Chondrocyte (in vitro differentiated cells): Measurements from ENCODE around the gene ARFGEF2. TPM values are rescaled to one million over a fixed set of nuclear protein-coding genes. Genes with fewer than 3 reads are reported as not detected.

ENCODE experiments used
- DNase-seq: peaks from one replicate; pipeline ENCODE4 v3.0.0; 2021; ENCODE audit warnings: mixed read lengths, low spot score
- H3K27ac Mint-ChIP-seq: one replicate; pipeline ENCODE4 v1.8.0; 2021; ENCODE audit warnings: mild to moderate bottlenecking, moderate library complexity, mixed read lengths; ENCODE audit not compliant: unreplicated experiment
- H3K27me3 Mint-ChIP-seq: 2 replicates; pipeline ENCODE4 v1.8.0; 2021; ENCODE audit warnings: low read depth, mixed read lengths
- H3K36me3 Mint-ChIP-seq: 2 replicates; pipeline ENCODE4 v1.8.0; 2021; ENCODE audit warnings: low read depth, mixed read lengths
- H3K4me1 Mint-ChIP-seq: 2 replicates; pipeline ENCODE4 v1.8.0; 2021; ENCODE audit warnings: low read depth, mild to moderate bottlenecking, mixed read lengths
- H3K4me3 Mint-ChIP-seq: one replicate; pipeline ENCODE4 v1.8.0; 2021; ENCODE audit warnings: mild to moderate bottlenecking, moderate library complexity, mixed read lengths; ENCODE audit not compliant: unreplicated experiment
- H3K9me3 Mint-ChIP-seq: 2 replicates; pipeline ENCODE4 v1.8.0; 2021; ENCODE audit warnings: low read depth, mixed read lengths
- CTCF ChIP-seq: fragments of 200-600 bp; sonication (generic); IDR thresholded peaks from 2 replicates; pipeline ENCODE4 v1.5.0; 2021; ENCODE audit warnings: antibody characterized with exemption, mild to moderate bottlenecking, moderate library complexity
- total RNA-seq: library from RNA; stranded (reverse); gene quantifications from 3 replicates; pipeline ENCODE4 v1.2.1, GENCODE V29; 2021

Gene ARFGEF2
- total RNA-seq, 1 donor from 2014 or later = 31.8 TPM

GRCh38 chr20:48892891-48893290 is 28.6 kb upstream of the ARFGEF2 start:
- peaks cover 13% of the 10 kb centered on the region for H3K27me3 Mint-ChIP-seq
- H3K9me3 Mint-ChIP-seq = peaks cover 8% of the 10 kb centered on the region
- TF ChIP-seq CTCF = no peak
- no peak overlapping the region for H3K4me3 Mint-ChIP-seq
- H3K36me3 Mint-ChIP-seq = peaks cover 1% of the 10 kb centered on the region
- H3K27ac Mint-ChIP-seq = no peak overlapping the region
- DNase-seq = peak; percentile 25
- peaks cover 11% of the 10 kb centered on the region for H3K4me1 Mint-ChIP-seq

- no peak overlapping the region for H3K4me3 Mint-ChIP-seq
- H3K4me1 Mint-ChIP-seq = peaks cover 15% of the 10 kb centered on the region
- peaks cover 8% of the 10 kb centered on the region for H3K9me3 Mint-ChIP-seq
- H3K27ac Mint-ChIP-seq = no peak overlapping the region
- H3K27me3 Mint-ChIP-seq = peaks cover 13% of the 10 kb centered on the region
- TF ChIP-seq CTCF = no peak
- no peak for DNase-seq
- peaks cover 1% of the 10 kb centered on the region for H3K36me3 Mint-ChIP-seq
Observed at GRCh38 chr20:48893374-48893773, 28.1 kb upstream of the ARFGEF2 start.

- peak overlapping the region; percentile 79 for H3K27ac Mint-ChIP-seq
- H3K4me3 Mint-ChIP-seq = no peak overlapping the region
- peak; percentile 19 for DNase-seq
- peaks cover 15% of the 10 kb centered on the region for H3K4me1 Mint-ChIP-seq
- peaks cover 1% of the 10 kb centered on the region for H3K36me3 Mint-ChIP-seq
- peaks cover 8% of the 10 kb centered on the region for H3K9me3 Mint-ChIP-seq
- no peak for TF ChIP-seq CTCF
- peaks cover 15% of the 10 kb centered on the region for H3K27me3 Mint-ChIP-seq
Observed at GRCh38 chr20:48897305-48898010, 24.1 kb upstream of the ARFGEF2 start.

- Mint-ChIP-seq H3K4me1 (peaks cover 15% of the 10 kb centered on the region), H3K9me3 (peaks cover 7% of the 10 kb centered on the region), H3K27ac (peak overlapping the region; percentile 30), H3K4me3 (no peak overlapping the region), H3K27me3 (peaks cover 14% of the 10 kb centered on the region), H3K36me3 (peaks cover 1% of the 10 kb centered on the region)
- TF ChIP-seq CTCF = no peak
- peak; percentile 38 for DNase-seq
Observed at GRCh38 chr20:48898210-48898609, 23.3 kb upstream of the ARFGEF2 start.

- H3K4me1 Mint-ChIP-seq = peaks cover 15% of the 10 kb centered on the region
- no peak for TF ChIP-seq CTCF
- H3K27me3 Mint-ChIP-seq = peaks cover 14% of the 10 kb centered on the region
- peak; percentile 41 for DNase-seq
- H3K4me3 Mint-ChIP-seq = no peak overlapping the region
- H3K9me3 Mint-ChIP-seq = no peaks in the 10 kb centered on the region
- H3K27ac Mint-ChIP-seq = no peak overlapping the region
- H3K36me3 Mint-ChIP-seq = no peaks in the 10 kb centered on the region
Observed at GRCh38 chr20:48898896-48899530, 22.5 kb upstream of the ARFGEF2 start.
